ENCODE measurements around the gene HOXB13. TPM values are rescaled to one million over a fixed set of nuclear protein-coding genes. Genes with fewer than 3 reads are reported as not detected.
A peak's percentile ranks its signal among the peaks of the same experiment; 100 is the strongest.

HOXB13 gene
- total RNA-seq (2014; rRNA removed; shearing (Covaris generic)), result 7.9 and 11.1 TPM in 2 replicates

- H3K36me3 ChIP-seq (replicated peaks; ENCODE audit: control insufficient read depth, insufficient read depth, low read length), result no peaks in the 10 kb centered on the region
- H3K4me3 ChIP-seq (ENCODE audit: insufficient read depth, low read depth, low read length), result peak within 1 kb of the TSS; percentile 42
- peaks cover 100% of the 10 kb centered on the region for H3K27me3 ChIP-seq (ENCODE audit: control insufficient read depth, insufficient read depth, low read length)
- DNase-seq, result peak; percentile 83
These were observed at the start of gene HOXB13 for GRCh38 chr17:48728232-48729231. TSS of gene HOXB13 (minus strand) at chr17:48728750. CDS start at chr17:48728593, 157 bp downstream.

- no peak for DNase-seq
- H3K4me3 ChIP-seq (ENCODE audit: insufficient read depth, low read depth, low read length), result no peak overlapping the region
- H3K27me3 ChIP-seq (ENCODE audit: control insufficient read depth, insufficient read depth, low read length), result no peaks in the 10 kb centered on the region
- no peaks in the 10 kb centered on the region for H3K36me3 ChIP-seq (replicated peaks; ENCODE audit: control insufficient read depth, insufficient read depth, low read length)
These were observed 48.1 kb upstream of the HOXB13 start for GRCh38 chr17:48776602-48777001.

- DNase-seq, result no peak
- no peaks in the 10 kb centered on the region for H3K27me3 ChIP-seq (ENCODE audit: control insufficient read depth, insufficient read depth, low read length)
- no peak overlapping the region for H3K4me3 ChIP-seq (ENCODE audit: insufficient read depth, low read depth, low read length)
- no peaks in the 10 kb centered on the region for H3K36me3 ChIP-seq (replicated peaks; ENCODE audit: control insufficient read depth, insufficient read depth, low read length)
These were observed 44.7 kb upstream of the HOXB13 start for GRCh38 chr17:48773245-48773644.

- Histone ChIP-seq H3K36me3 (replicated peaks; ENCODE audit: control insufficient read depth, insufficient read depth, low read length) (no peaks in the 10 kb centered on the region), H3K27me3 (ENCODE audit: control insufficient read depth, insufficient read depth, low read length) (no peaks in the 10 kb centered on the region), H3K4me3 (ENCODE audit: insufficient read depth, low read depth, low read length) (no peak overlapping the region)
- DNase-seq, result no peak
These were observed 42.4 kb upstream of the HOXB13 start for GRCh38 chr17:48770954-48771353.

GRCh38 chr17:48769009-48769675 lies 40.6 kb upstream of the HOXB13 start:
- Histone ChIP-seq H3K36me3 (replicated peaks; ENCODE audit: control insufficient read depth, insufficient read depth, low read length) (no peaks in the 10 kb centered on the region), H3K27me3 (ENCODE audit: control insufficient read depth, insufficient read depth, low read length) (no peaks in the 10 kb centered on the region; the same call in 1 of the 2 replicates), H3K4me3 (ENCODE audit: insufficient read depth, low read depth, low read length) (no peak overlapping the region)
- no peak for DNase-seq

- no peak overlapping the region for H3K4me3 ChIP-seq (ENCODE audit: insufficient read depth, low read depth, low read length)
- H3K36me3 ChIP-seq (replicated peaks; ENCODE audit: control insufficient read depth, insufficient read depth, low read length), result no peaks in the 10 kb centered on the region
- H3K27me3 ChIP-seq (ENCODE audit: control insufficient read depth, insufficient read depth, low read length), result peaks cover 2% of the 10 kb centered on the region
- no peak for DNase-seq
These were observed 38.8 kb upstream of the HOXB13 start for GRCh38 chr17:48767263-48767774.

GRCh38 chr17:48761114-48761513 lies 32.6 kb upstream of the HOXB13 start:
- Histone ChIP-seq H3K27me3 (ENCODE audit: control insufficient read depth, insufficient read depth, low read length) (peaks cover 30% of the 10 kb centered on the region), H3K36me3 (replicated peaks; ENCODE audit: control insufficient read depth, insufficient read depth, low read length) (no peaks in the 10 kb centered on the region), H3K4me3 (ENCODE audit: insufficient read depth, low read depth, low read length) (no peak overlapping the region)
- DNase-seq, result no peak

- DNase-seq, result no peak
- no peak overlapping the region for H3K4me3 ChIP-seq (ENCODE audit: insufficient read depth, low read depth, low read length)
- peaks cover 37% of the 10 kb centered on the region for H3K27me3 ChIP-seq (ENCODE audit: control insufficient read depth, insufficient read depth, low read length)
These were observed 31.9 kb upstream of the HOXB13 start for GRCh38 chr17:48760411-48760810.

GRCh38 chr17:48759288-48759687 lies 30.7 kb upstream of the HOXB13 start:
- Histone ChIP-seq H3K36me3 (replicated peaks; ENCODE audit: control insufficient read depth, insufficient read depth, low read length) (no peaks in the 10 kb centered on the region), H3K27me3 (ENCODE audit: control insufficient read depth, insufficient read depth, low read length) (peaks cover 48% of the 10 kb centered on the region)

More at GRCh38 chr17:48760411-48760810, 31.9 kb upstream of the HOXB13 start:
- no peaks in the 10 kb centered on the region for H3K36me3 ChIP-seq (replicated peaks; ENCODE audit: control insufficient read depth, insufficient read depth, low read length)

GRCh38 chr17:48757524-48757961 lies 29.0 kb upstream of the HOXB13 start:
- DNase-seq, result no peak
- H3K27me3 ChIP-seq (ENCODE audit: control insufficient read depth, insufficient read depth, low read length), result peaks cover 63% of the 10 kb centered on the region
- no peak overlapping the region for H3K4me3 ChIP-seq (ENCODE audit: insufficient read depth, low read depth, low read length)
- no peaks in the 10 kb centered on the region for H3K36me3 ChIP-seq (replicated peaks; ENCODE audit: control insufficient read depth, insufficient read depth, low read length)

More at GRCh38 chr17:48759288-48759687, 30.7 kb upstream of the HOXB13 start:
- no peak for DNase-seq
- H3K4me3 ChIP-seq (ENCODE audit: insufficient read depth, low read depth, low read length), result no peak overlapping the region

GRCh38 chr17:48756830-48757251 lies 28.3 kb upstream of the HOXB13 start:
- Histone ChIP-seq H3K36me3 (replicated peaks; ENCODE audit: control insufficient read depth, insufficient read depth, low read length) (no peaks in the 10 kb centered on the region), H3K4me3 (ENCODE audit: insufficient read depth, low read depth, low read length) (no peak overlapping the region), H3K27me3 (ENCODE audit: control insufficient read depth, insufficient read depth, low read length) (peaks cover 70% of the 10 kb centered on the region)
- no peak for DNase-seq

GRCh38 chr17:48755356-48755755 lies 26.8 kb upstream of the HOXB13 start:
- DNase-seq, result no peak
- peaks cover 85% of the 10 kb centered on the region for H3K27me3 ChIP-seq (ENCODE audit: control insufficient read depth, insufficient read depth, low read length)
- H3K4me3 ChIP-seq (ENCODE audit: insufficient read depth, low read depth, low read length), result no peak overlapping the region; the same call in 1 of the 2 replicates
- no peaks in the 10 kb centered on the region for H3K36me3 ChIP-seq (replicated peaks; ENCODE audit: control insufficient read depth, insufficient read depth, low read length)

GRCh38 chr17:48754500-48755261 lies 26.1 kb upstream of the HOXB13 start:
- Histone ChIP-seq H3K4me3 (ENCODE audit: insufficient read depth, low read depth, low read length) (peak overlapping the region; percentile 21; the same call in 1 of the 2 replicates), H3K27me3 (ENCODE audit: control insufficient read depth, insufficient read depth, low read length) (peaks cover 92% of the 10 kb centered on the region), H3K36me3 (replicated peaks; ENCODE audit: control insufficient read depth, insufficient read depth, low read length) (no peaks in the 10 kb centered on the region)
- DNase-seq, result peak; percentile 84
